K562 (cell line): ENCODE measurements around the gene CSF2. TPM values are rescaled to one million over a fixed set of nuclear protein-coding genes. Genes with fewer than 3 reads are reported as not detected.

ENCODE experiments used
- ATAC-seq: fragments of 200-7000 bp; cut with Tn5 transposase; 3 replicates; pipeline ENCODE4 v1.9.1; 2020; ENCODE audit warnings: moderate library complexity
- BruUV-seq: library from RNA; stranded (reverse); fragments of 400-500 nt; replicated peaks from 2 replicates; lab custom pipeline; 2021; lab: Mats Ljungman, UMichigan
- CTCF ChIA-PET: fragments of 300-600 bp; formaldehyde crosslinking; extraction: SDS; loops from one replicate; lab custom pipeline; 2021; ENCODE audit warnings: low intra/inter-chr PET ratio; lab: Yijun Ruan, JAX
- POLR2A ChIA-PET: fragments of 300-600, 350-650 bp; sonication (Branson Sonifier 250); formaldehyde crosslinking; extraction: SDS; loops from one replicate; lab custom pipeline; 2021; ENCODE audit warnings: antibody characterized with exemption, inconsistent platforms; lab: Yijun Ruan, JAX
- DNase-seq, 4 experiments: peaks; one replicate each; pipeline versions ENCODE4 v3.0.0 to v3.0.0-alpha.2; 2011 to 2018; ENCODE audit warnings: low spot score in 3 of 4, mixed read lengths in 3 of 4; ENCODE audit errors: extremely low read depth in 1 of 4
- FAIRE-seq: peaks from 2 replicates; lab custom pipeline; 2011; peaks lifted over from hg19 to GRCh38; lab: Jason Lieb, UNC
- H2AFZ ChIP-seq: 2 replicates; pipeline ENCODE4 v1.6.0; 2011; ENCODE audit warnings: low read depth, low read length, control low read depth, inconsistent platforms
- H3K27ac ChIP-seq: fragments of 200-600 bp; 3 replicates; pipeline ENCODE4 v1.8.0; 2011; ENCODE audit warnings: low read depth, mild to moderate bottlenecking, control low read depth, inconsistent platforms, low read length, moderate library complexity, mixed read lengths; ENCODE audit errors: extremely low read depth
- H3K27me3 ChIP-seq, 2 experiments: fragments of 300-600 bp in 1 of 2; 2 replicates in 1 of 2; 3 replicates in 1 of 2; pipeline versions ENCODE4 v1.6.0 to v1.8.0; 2011; ENCODE audit warnings: inconsistent platforms in 2 of 2, low read length in 2 of 2, mild to moderate bottlenecking in 1 of 2, mixed read lengths in 1 of 2, moderate library complexity in 1 of 2; ENCODE audit not compliant: control insufficient read depth in 2 of 2, insufficient read depth in 2 of 2
- H3K36me3 ChIP-seq: fragments of 300-600 bp; 3 replicates; pipeline ENCODE4 v1.8.0; 2011; ENCODE audit warnings: mild to moderate bottlenecking, low read length, inconsistent platforms; ENCODE audit not compliant: control insufficient read depth, insufficient read depth
- H3K4me1 ChIP-seq, 2 experiments: fragments of 200-600 bp in 1 of 2; replicated peaks in 1 of 2; 2 replicates in 1 of 2; 3 replicates in 1 of 2; pipeline versions ENCODE4 v1.5.1 to v1.8.0; 2011; ENCODE audit warnings: inconsistent platforms in 2 of 2, low read length in 2 of 2, mild to moderate bottlenecking in 1 of 2, mixed read lengths in 1 of 2, moderate library complexity in 1 of 2; ENCODE audit not compliant: control insufficient read depth in 2 of 2, insufficient read depth in 2 of 2
- H3K4me2 ChIP-seq: 2 replicates; pipeline ENCODE4 v1.6.1; 2011; ENCODE audit warnings: low read length, control low read depth, inconsistent platforms, mixed read lengths; ENCODE audit not compliant: insufficient read depth
- H3K4me3 ChIP-seq: fragments of 200-600 bp; sonication (generic), shearing (Covaris generic); 2 replicates; pipeline ENCODE4 v1.5.1; 2016; ENCODE audit warnings: control low read depth, inconsistent platforms
- H3K79me2 ChIP-seq: fragments of 200-600 bp; 3 replicates; pipeline ENCODE4 v1.8.0; 2011; ENCODE audit warnings: low read length, inconsistent platforms; ENCODE audit not compliant: control insufficient read depth, insufficient read depth
- H3K9ac ChIP-seq, 2 experiments: 2 replicates each; pipeline versions ENCODE4 v1.6.0 to v1.6.1; 2011; ENCODE audit warnings: low read depth in 2 of 2, low read length in 2 of 2, control low read depth in 1 of 2, inconsistent platforms in 1 of 2, mild to moderate bottlenecking in 1 of 2, mixed read lengths in 1 of 2; ENCODE audit not compliant: insufficient read depth in 1 of 2
- H3K9me1 ChIP-seq: one replicate; pipeline ENCODE4 v1.6.0; 2011; ENCODE audit warnings: inconsistent platforms, mild to moderate bottlenecking, low read length, moderate library complexity; ENCODE audit not compliant: control insufficient read depth, insufficient read depth
- H3K9me3 ChIP-seq: replicated peaks from 2 replicates; pipeline ENCODE4 v1.5.1; 2011; ENCODE audit warnings: low read depth, low read length, inconsistent platforms; ENCODE audit not compliant: control insufficient read depth, insufficient read depth
- H4K20me1 ChIP-seq: replicated peaks from 2 replicates; pipeline ENCODE4 v1.6.1; 2011; ENCODE audit warnings: low read length, inconsistent platforms, mixed read lengths; ENCODE audit not compliant: control insufficient read depth, insufficient read depth
- CBFA2T3 ChIP-seq: fragments of 450-650 bp; IDR thresholded peaks from 2 replicates; pipeline ENCODE4 v1.6.1; 2017
- MED1 ChIP-seq: sonication (generic); formaldehyde crosslinking; IDR thresholded peaks from 2 replicates; pipeline ENCODE4 v1.8.1; 2023; ENCODE audit warnings: missing genetic modification reagents, borderline replicate concordance
- POU5F1 ChIP-seq: fragments of 150-350 bp; IDR thresholded peaks from 2 replicates; pipeline ENCODE4 v1.6.1; 2014; ENCODE audit warnings: borderline replicate concordance, low read length, low read depth, mild to moderate bottlenecking; ENCODE audit not compliant: partially characterized antibody
- SP2 ChIP-seq: IDR thresholded peaks from 2 replicates; pipeline ENCODE4 v1.6.1; 2011; ENCODE audit warnings: mild to moderate bottlenecking, low read depth, low read length, moderate library complexity; ENCODE audit not compliant: poor library complexity, severe bottlenecking; ENCODE audit errors: extremely low read depth
- TOE1 ChIP-seq, 2 experiments: fragments of 450-650 bp in 1 of 2; sonication (generic) in 1 of 2; formaldehyde crosslinking in 1 of 2; IDR thresholded peaks; 2 replicates each; pipeline versions ENCODE4 v1.7.1 to v1.8.0; 2016 to 2022; ENCODE audit warnings: borderline replicate concordance in 2 of 2, mild to moderate bottlenecking in 2 of 2, antibody characterized with exemption in 1 of 2, inconsistent platforms in 1 of 2, low read depth in 1 of 2, missing genetic modification reagents in 1 of 2, moderate library complexity in 1 of 2
- XRCC3 ChIP-seq: fragments of 450-650 bp; IDR thresholded peaks from 2 replicates; pipeline ENCODE4 v1.6.1; 2017; ENCODE audit warnings: mild to moderate bottlenecking, moderate library complexity
- ZNF407 ChIP-seq: fragments of 450-650 bp; IDR thresholded peaks from 2 replicates; pipeline ENCODE4 v1.6.1; 2016; ENCODE audit warnings: low read depth
- WGBS: fragments of 100-300 bp; shearing (Covaris generic); methylation state at CpG from one replicate; pipeline ENCODE4 v1.1.6; 2016; ENCODE audit warnings: low coverage, mixed read lengths; ENCODE audit not compliant: insufficient coverage; ENCODE audit errors: missing lambda C conversion rate; 5-methylcytosine and 5-hydroxymethylcytosine counted together
- in situ Hi-C: fragments of 300-500 bp; cut with MboI; formaldehyde crosslinking; loops from 4 replicates; pipeline ENCODE4 v1.15.0; 2018; ENCODE audit warnings: inconsistent platforms, mixed read lengths
- intact Hi-C: fragments of 100-400 bp; cut with micrococcal nuclease; formaldehyde crosslinking; loops from 2 replicates; pipeline ENCODE4 v1.14.2; 2022
- polyA plus RNA-seq, 8 experiments: library from polyadenylated mRNA; depleted of rRNA in 4 of 8; stranded (reverse) in 5 of 8; unstranded in 3 of 8; fragments of >200 nt; fragmentation: Nextera tagmentation in 2 of 8; fragmentation: Illumina TruSeq in 1 of 8; extraction: Ambion mirVana in 2 of 8; extraction: Trizol in 1 of 8; gene quantifications; 2 replicates each; pipeline versions ENCODE4 v1.2.1 to v1.2.3, GENCODE V29; 2011 to 2014; ENCODE audit warnings: inconsistent platforms in 1 of 8, missing spikeins in 1 of 8
- total RNA-seq, 7 experiments: library from RNA; depleted of rRNA in 6 of 7; stranded (reverse); fragments of >200 nt in 6 of 7; fragmentation: Illumina TruSeq in 2 of 7; extraction: Trizol in 2 of 7; gene quantifications; 2 replicates each; pipeline versions ENCODE4 v1.2.1 to v1.2.3, GENCODE V29; 2011 to 2021; ENCODE audit warnings: low replicate concordance in 1 of 7
- TF ChIP-seq, protein P1 (sequence below): sonication (generic); formaldehyde crosslinking; IDR thresholded peaks from 2 replicates; pipeline ENCODE4 v1.4.0; 2020; ENCODE audit warnings: mild to moderate bottlenecking, missing genetic modification reagents

CSF2 gene
- total and polyA plus RNA-seq, 9 of the 15 experiments (the other 6 are each of a cell fraction or from before 2014, with no cell fraction given): 0.25 to 0.29 TPM; not detected in 7

DNA sequence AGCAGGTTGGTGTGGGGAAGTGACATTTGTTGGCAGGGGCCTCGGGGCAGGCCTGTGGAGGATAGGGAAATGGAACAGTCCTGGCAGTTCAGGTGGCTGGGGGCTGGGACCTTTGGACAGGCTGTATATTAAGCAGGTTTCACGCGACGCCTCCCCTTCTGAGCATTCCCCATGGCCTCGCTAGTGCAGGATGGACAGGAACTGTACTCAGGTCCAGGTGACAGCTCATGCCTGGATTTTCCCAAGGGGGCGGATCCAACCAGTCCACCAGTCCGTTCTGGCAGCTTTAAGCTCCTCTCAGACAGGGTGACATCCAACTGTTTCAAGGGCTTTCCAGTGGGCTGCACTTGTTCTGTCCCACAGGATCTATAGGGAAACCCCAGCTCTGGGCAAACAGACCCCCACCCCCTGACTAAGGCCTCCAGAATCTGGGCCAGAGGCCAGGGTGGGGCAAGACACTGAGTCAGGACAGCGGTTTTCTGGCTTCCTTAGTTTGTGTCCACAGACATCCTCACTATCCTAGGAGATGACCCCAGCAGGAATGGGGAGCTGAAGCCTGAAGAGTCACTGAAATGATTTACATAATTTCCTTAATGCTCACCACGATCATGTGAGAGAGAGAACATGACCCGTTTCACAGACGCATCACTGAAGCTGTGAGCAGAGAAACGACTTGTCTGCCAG, 20.9 kb downstream of the CSF2 start:
- H2AFZ ChIP-seq: no peak overlapping the region
- FAIRE-seq (no peak), ATAC-seq (no peak), DNase-seq (no peak)
- no peak overlapping the region for H3K4me2 ChIP-seq
- H4K20me1 ChIP-seq: no peaks in the 10 kb centered on the region
- no TSS peak for BruUV-seq
- no peaks in the 10 kb centered on the region; the same call in 2 of the 3 replicates for H3K79me2 ChIP-seq
- no peaks in the 10 kb centered on the region for H3K27me3 ChIP-seq
- intact Hi-C loops (no loop called here), in situ Hi-C loops (no loop called here)
- no peak overlapping the region; a peak in 1 of 4 replicates for H3K9ac ChIP-seq
- no peaks in the 10 kb centered on the region for H3K9me1 ChIP-seq
- no peak overlapping the region for H3K4me3 ChIP-seq
- no peak overlapping the region for H3K27ac ChIP-seq
- ChIA-PET CTCF (no interaction called here), POLR2A (interaction anchor here (0.6 to 3.0 kb wide), 3 partner anchors 8 to 396 kb away, joined by 3 to 11 read pairs (median 5); partner anchors contain the start of gene IRF1)
- H3K9me3 ChIP-seq: no peaks in the 10 kb centered on the region
- peaks cover 6 to 37% of the 10 kb centered on the region in 2 experiments; a peak in 4 of 5 replicates for H3K4me1 ChIP-seq
- WGBS: 59% methylated on average over 12 of the region's 12 CpGs
- no peaks in the 10 kb centered on the region for H3K36me3 ChIP-seq
- TF ChIP-seq CBFA2T3: no peak
- no peak for TF ChIP-seq XRCC3
- TF ChIP-seq, protein P1, sequence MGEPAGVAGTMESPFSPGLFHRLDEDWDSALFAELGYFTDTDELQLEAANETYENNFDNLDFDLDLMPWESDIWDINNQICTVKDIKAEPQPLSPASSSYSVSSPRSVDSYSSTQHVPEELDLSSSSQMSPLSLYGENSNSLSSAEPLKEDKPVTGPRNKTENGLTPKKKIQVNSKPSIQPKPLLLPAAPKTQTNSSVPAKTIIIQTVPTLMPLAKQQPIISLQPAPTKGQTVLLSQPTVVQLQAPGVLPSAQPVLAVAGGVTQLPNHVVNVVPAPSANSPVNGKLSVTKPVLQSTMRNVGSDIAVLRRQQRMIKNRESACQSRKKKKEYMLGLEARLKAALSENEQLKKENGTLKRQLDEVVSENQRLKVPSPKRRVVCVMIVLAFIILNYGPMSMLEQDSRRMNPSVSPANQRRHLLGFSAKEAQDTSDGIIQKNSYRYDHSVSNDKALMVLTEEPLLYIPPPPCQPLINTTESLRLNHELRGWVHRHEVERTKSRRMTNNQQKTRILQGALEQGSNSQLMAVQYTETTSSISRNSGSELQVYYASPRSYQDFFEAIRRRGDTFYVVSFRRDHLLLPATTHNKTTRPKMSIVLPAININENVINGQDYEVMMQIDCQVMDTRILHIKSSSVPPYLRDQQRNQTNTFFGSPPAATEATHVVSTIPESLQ: no peak
- TF ChIP-seq MED1 (CRISPR knock-in tag): no peak
- no peak for TF ChIP-seq ZNF407
- no peak for TF ChIP-seq TOE1 (IDR thresholded peaks at IDR 0.05; ENCODE audit: borderline replicate concordance)
- TF ChIP-seq TOE1 (CRISPR knock-in tag; IDR thresholded peaks at IDR 0.05; ENCODE audit: borderline replicate concordance, low read depth): no peak
- TF ChIP-seq POU5F1: no peak
- TF ChIP-seq SP2: no peak
